ENCODE measurements around the gene UGT1A5.

DNA sequence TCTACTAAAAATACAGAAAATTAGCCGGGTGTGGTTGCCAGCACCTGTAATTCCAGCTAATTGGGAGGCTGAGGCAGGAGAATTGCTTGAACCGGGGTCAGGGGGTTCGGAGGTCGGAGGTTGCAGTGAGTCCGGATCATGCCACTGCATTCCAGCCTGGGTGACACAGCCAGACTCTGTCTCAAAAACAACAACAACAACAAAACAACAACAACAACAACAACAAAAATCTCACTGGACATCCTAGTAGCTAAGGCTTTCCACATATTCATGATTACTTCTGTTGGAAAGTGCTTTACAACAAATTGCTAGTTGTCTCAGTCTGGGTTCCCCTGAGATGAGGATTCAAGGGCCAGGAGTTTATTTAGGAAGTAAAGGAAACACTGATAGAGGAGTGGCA, 61.1 kb downstream of the UGT1A5 start:
- TF ChIP-seq, protein P1, sequence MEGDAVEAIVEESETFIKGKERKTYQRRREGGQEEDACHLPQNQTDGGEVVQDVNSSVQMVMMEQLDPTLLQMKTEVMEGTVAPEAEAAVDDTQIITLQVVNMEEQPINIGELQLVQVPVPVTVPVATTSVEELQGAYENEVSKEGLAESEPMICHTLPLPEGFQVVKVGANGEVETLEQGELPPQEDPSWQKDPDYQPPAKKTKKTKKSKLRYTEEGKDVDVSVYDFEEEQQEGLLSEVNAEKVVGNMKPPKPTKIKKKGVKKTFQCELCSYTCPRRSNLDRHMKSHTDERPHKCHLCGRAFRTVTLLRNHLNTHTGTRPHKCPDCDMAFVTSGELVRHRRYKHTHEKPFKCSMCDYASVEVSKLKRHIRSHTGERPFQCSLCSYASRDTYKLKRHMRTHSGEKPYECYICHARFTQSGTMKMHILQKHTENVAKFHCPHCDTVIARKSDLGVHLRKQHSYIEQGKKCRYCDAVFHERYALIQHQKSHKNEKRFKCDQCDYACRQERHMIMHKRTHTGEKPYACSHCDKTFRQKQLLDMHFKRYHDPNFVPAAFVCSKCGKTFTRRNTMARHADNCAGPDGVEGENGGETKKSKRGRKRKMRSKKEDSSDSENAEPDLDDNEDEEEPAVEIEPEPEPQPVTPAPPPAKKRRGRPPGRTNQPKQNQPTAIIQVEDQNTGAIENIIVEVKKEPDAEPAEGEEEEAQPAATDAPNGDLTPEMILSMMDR (IDR thresholded peaks at IDR 0.05): no peak
- TF ChIP-seq POLR2A (IDR thresholded peaks at IDR 0.05): no peak
